HepG2 (cell line): ENCODE measurements around the gene MED4. TPM values are rescaled to one million over a fixed set of nuclear protein-coding genes. Genes with fewer than 3 reads are reported as not detected.

Source experiments
- CBX2 ChIP-seq, 2 experiments: fragments of 200-600 bp in 1 of 2; sonication (generic); formaldehyde crosslinking in 1 of 2; IDR thresholded peaks; 2 replicates each; pipeline versions ENCODE4 v1.7.0 to v1.8.1; 2018 to 2022; ENCODE audit warnings: low read depth in 2 of 2, low read length in 1 of 2, mild to moderate bottlenecking in 1 of 2, missing genetic modification reagents in 1 of 2
- GPBP1L1 ChIP-seq: sonication (generic); formaldehyde crosslinking; IDR thresholded peaks from 2 replicates; pipeline ENCODE4 v1.5.0; 2020; ENCODE audit warnings: mild to moderate bottlenecking, missing genetic modification reagents
- HNRNPH1 ChIP-seq: fragments of 200-400 bp; formaldehyde crosslinking; optimal IDR thresholded peaks from 2 replicates; pipeline ENCODE3; 2017; ENCODE audit warnings: mild to moderate bottlenecking, low read depth, low read length
- MNT ChIP-seq: fragments of 450-650 bp; IDR thresholded peaks from 2 replicates; pipeline ENCODE4 v1.6.1; 2016
- MXI1 ChIP-seq: IDR thresholded peaks from 3 replicates; pipeline ENCODE4 v1.6.1; 2012; ENCODE audit warnings: low read depth, low read length, inconsistent platforms, borderline replicate concordance
- RFXANK ChIP-seq: IDR thresholded peaks from 2 replicates; pipeline ENCODE4 v1.6.1; 2016
- SYNCRIP ChIP-seq: fragments of 200-400 bp; formaldehyde crosslinking; IDR thresholded peaks from 2 replicates; pipeline ENCODE4 v1.6.1; 2018; ENCODE audit warnings: mild to moderate bottlenecking, low read depth, low read length; ENCODE audit not compliant: insufficient read depth
- USF2 ChIP-seq, 2 experiments: sonication (generic) in 1 of 2; formaldehyde crosslinking in 1 of 2; IDR thresholded peaks; 2 replicates each; pipeline versions ENCODE4 v1.5.1 to v1.6.1; 2011 to 2020; ENCODE audit warnings: borderline replicate concordance in 1 of 2, low read depth in 1 of 2, low read length in 1 of 2, mild to moderate bottlenecking in 1 of 2, missing genetic modification reagents in 1 of 2, moderate library complexity in 1 of 2
- ZBTB34 ChIP-seq: sonication (generic); formaldehyde crosslinking; IDR thresholded peaks from 2 replicates; pipeline ENCODE4 v1.8.0; 2022; ENCODE audit warnings: mild to moderate bottlenecking, missing genetic modification reagents
- ZBTB38 ChIP-seq: sonication (generic); formaldehyde crosslinking; IDR thresholded peaks from 2 replicates; pipeline ENCODE4 v1.5.1; 2020; ENCODE audit warnings: mild to moderate bottlenecking, missing genetic modification reagents
- ZBTB44 ChIP-seq: sonication (generic); formaldehyde crosslinking; IDR thresholded peaks from 2 replicates; pipeline ENCODE4 v1.4.0; 2020; ENCODE audit warnings: missing genetic modification reagents
- ZIK1 ChIP-seq: sonication (generic); formaldehyde crosslinking; IDR thresholded peaks from 2 replicates; pipeline ENCODE4 v1.5.0; 2020; ENCODE audit warnings: mild to moderate bottlenecking, low read depth, missing genetic modification reagents, borderline replicate concordance
- ZNF382 ChIP-seq: sonication (generic); formaldehyde crosslinking; IDR thresholded peaks from 2 replicates; pipeline ENCODE4 v1.5.0; 2020; ENCODE audit warnings: missing genetic modification reagents, mild to moderate bottlenecking, borderline replicate concordance
- ZNF431 ChIP-seq: sonication (generic); formaldehyde crosslinking; IDR thresholded peaks from 2 replicates; pipeline ENCODE4 v1.9.0; 2022; ENCODE audit warnings: missing genetic modification reagents, low read depth, mild to moderate bottlenecking, borderline replicate concordance
- ZNF549 ChIP-seq: sonication (generic); formaldehyde crosslinking; IDR thresholded peaks from 2 replicates; pipeline ENCODE4 v1.5.0; 2020; ENCODE audit warnings: missing genetic modification reagents
- ZNF558 ChIP-seq: sonication (generic); formaldehyde crosslinking; IDR thresholded peaks from 2 replicates; pipeline ENCODE4 v1.9.0; 2022; ENCODE audit warnings: mild to moderate bottlenecking, missing genetic modification reagents, borderline replicate concordance
- ZNF773 ChIP-seq: sonication (generic); formaldehyde crosslinking; IDR thresholded peaks from 2 replicates; pipeline ENCODE4 v1.4.0; 2020; ENCODE audit warnings: missing genetic modification reagents, borderline replicate concordance
- polyA plus RNA-seq, 8 experiments: library from polyadenylated mRNA; depleted of rRNA in 3 of 8; stranded (reverse) in 7 of 8; unstranded in 1 of 8; fragments of >200 nt; fragmentation: Illumina TruSeq in 4 of 8; extraction: Trizol in 4 of 8; gene quantifications; 2 replicates each; pipeline versions ENCODE4 v1.2.1 to v1.2.3, GENCODE V29; 2011 to 2016; ENCODE audit warnings: low read depth in 4 of 8, missing spikeins in 1 of 8, mixed read lengths in 1 of 8; ENCODE audit not compliant: insufficient read depth in 1 of 8
- total RNA-seq, 5 experiments: library from RNA; depleted of rRNA; stranded (reverse); fragments of >200 nt; fragmentation: Illumina TruSeq; extraction: Trizol; gene quantifications; 2 replicates each; pipeline ENCODE4 v1.2.3, GENCODE V29; 2016; ENCODE audit warnings: low read depth in 1 of 5

The MED4 gene
- total and polyA plus RNA-seq, 2 of the 13 experiments (the other 11 are each of a cell fraction or from before 2014, with no cell fraction given) = 49.4 to 57.8 TPM

- no peak for TF ChIP-seq HNRNPH1
- TF ChIP-seq ZIK1 = 0 out of 2 replicates have a peak, but pooled peaks have one; percentile 56
- TF ChIP-seq ZBTB34 (CRISPR knock-in tag) = no peak
- 0 out of 2 replicates have a peak, but pooled peaks have one; percentile 71 for TF ChIP-seq ZNF431 (CRISPR knock-in tag)
- TF ChIP-seq MXI1 = peak; percentile 99
- TF ChIP-seq ZBTB38 (CRISPR knock-in tag) = peak; percentile 85
- no peak for TF ChIP-seq USF2 (IDR thresholded peaks at IDR 0.05; ENCODE audit: low read depth, low read length)
- peak; percentile 53; the same call in 1 of the 2 replicates for TF ChIP-seq USF2 (CRISPR knock-in tag; IDR thresholded peaks at IDR 0.05; ENCODE audit: borderline replicate concordance)
- no peak for TF ChIP-seq ZNF558
- 0 out of 2 replicates have a peak, but pooled peaks have one; percentile 21 for TF ChIP-seq ZBTB44 (CRISPR knock-in tag)
- TF ChIP-seq MNT = peak; percentile 56
- TF ChIP-seq SYNCRIP = no peak
- TF ChIP-seq CBX2 (IDR thresholded peaks at IDR 0.05; ENCODE audit: low read depth, low read length) = no peak
- no peak; the same call in 1 of the 2 replicates for TF ChIP-seq CBX2 (CRISPR knock-in tag; IDR thresholded peaks at IDR 0.05; ENCODE audit: low read depth)
- TF ChIP-seq GPBP1L1 (CRISPR knock-in tag) = no peak
- peak; percentile 58; the same call in 1 of the 2 replicates for TF ChIP-seq ZNF773 (CRISPR knock-in tag)
- no peak for TF ChIP-seq ZNF382
- TF ChIP-seq ZNF549 (CRISPR knock-in tag) = no peak
- peak; percentile 78; the same call in 1 of the 2 replicates for TF ChIP-seq RFXANK (CRISPR knock-in tag)
Measured at GRCh38 chr13:48037346-48038173, 57.3 kb downstream of the MED4 start, which contains the start of gene NUDT15 (continued).
